Neural cell (in vitro differentiated cells): Measurements from ENCODE around the gene MYO1G. TPM values are rescaled to one million over a fixed set of nuclear protein-coding genes. Genes with fewer than 3 reads are reported as not detected.

Experiments
- H2AFZ ChIP-seq: fragments of 200-600, 300-800 bp; sonication (generic), shearing (Covaris generic); 2 replicates; pipeline ENCODE4 v1.6.0; 2014; ENCODE audit warnings: low read depth, mild to moderate bottlenecking, antibody characterized with exemption, low read length, moderate library complexity
- H3F3A ChIP-seq: fragments of 200-600 bp; shearing (Covaris generic); 2 replicates; pipeline ENCODE4 v1.6.1; 2016; ENCODE audit warnings: mild to moderate bottlenecking, moderate library complexity, mixed read lengths, antibody characterized with exemption, low read length; ENCODE audit not compliant: insufficient read depth, poor library complexity, severe bottlenecking
- H3K27ac ChIP-seq: fragments of 200-600, 300-800 bp; sonication (generic), shearing (Covaris generic); 2 replicates; pipeline ENCODE4 v1.5.1; 2014; ENCODE audit warnings: mild to moderate bottlenecking, low read length, moderate library complexity
- H3K27me3 ChIP-seq: fragments of 300-800, 200-600 bp; sonication (generic), shearing (Covaris generic); 2 replicates; pipeline ENCODE4 v1.6.0; 2014; ENCODE audit warnings: mild to moderate bottlenecking, low read depth, low read length, moderate library complexity; ENCODE audit not compliant: insufficient read depth
- H3K36me3 ChIP-seq: fragments of 300-800, 200-600 bp; sonication (generic), shearing (Covaris generic); 2 replicates; pipeline ENCODE4 v1.5.1; 2014; ENCODE audit warnings: mild to moderate bottlenecking, antibody characterized with exemption, low read length, moderate library complexity; ENCODE audit not compliant: insufficient read depth
- H3K4me2 ChIP-seq: fragments of 300-800, 200-600 bp; sonication (generic), shearing (Covaris generic); 2 replicates; pipeline ENCODE4 v1.6.0; 2014; ENCODE audit warnings: mild to moderate bottlenecking, low read length
- H3K4me3 ChIP-seq: fragments of 300-800, 200-600 bp; sonication (generic), shearing (Covaris generic); 2 replicates; pipeline ENCODE4 v1.5.1; 2014; ENCODE audit warnings: mild to moderate bottlenecking, low read length, moderate library complexity
- H3K79me2 ChIP-seq: fragments of 200-600 bp; shearing (Covaris generic); replicated peaks from 2 replicates; pipeline ENCODE4 v1.6.0; 2014; ENCODE audit warnings: mild to moderate bottlenecking, low read length, moderate library complexity; ENCODE audit not compliant: insufficient read depth
- H3K9ac ChIP-seq: fragments of 300-800, 200-600 bp; sonication (generic), shearing (Covaris generic); 2 replicates; pipeline ENCODE4 v1.6.1; 2016; ENCODE audit warnings: mild to moderate bottlenecking, low read length, mixed read lengths
- H3K9me2 ChIP-seq: fragments of 200-600 bp; shearing (Covaris generic); 2 replicates; pipeline ENCODE4 v1.6.1; 2016; ENCODE audit warnings: mild to moderate bottlenecking, low read length, mixed read lengths; ENCODE audit not compliant: insufficient read depth
- H3K9me3 ChIP-seq: fragments of 200-600, 300-800 bp; sonication (generic), shearing (Covaris generic); 2 replicates; pipeline ENCODE4 v1.6.1; 2016; ENCODE audit warnings: mild to moderate bottlenecking, mixed run types, low read length, moderate library complexity, mixed read lengths
- H4K20me1 ChIP-seq: fragments of 200-600 bp; shearing (Covaris generic); 2 replicates; pipeline ENCODE4 v1.6.1; 2016; ENCODE audit warnings: mild to moderate bottlenecking, mixed run types; ENCODE audit not compliant: insufficient read depth
- CTCF ChIP-seq: fragments of 450-650 bp; IDR thresholded peaks from 2 replicates; pipeline ENCODE4 v1.5.1; 2014; ENCODE audit warnings: antibody characterized with exemption, mild to moderate bottlenecking, moderate library complexity; ENCODE audit not compliant: poor library complexity, severe bottlenecking
- EP300 ChIP-seq: fragments of 450-650 bp; conservative IDR thresholded peaks from 2 replicates; pipeline ENCODE4 v1.6.1; 2014; ENCODE audit warnings: antibody characterized with exemption, mild to moderate bottlenecking, moderate library complexity; ENCODE audit not compliant: poor library complexity, severe bottlenecking
- EZH2 ChIP-seq: fragments of 200-600, 300-800 bp; shearing (Covaris generic), sonication (generic); IDR thresholded peaks from 2 replicates; pipeline ENCODE4 v1.6.1; 2014; ENCODE audit warnings: antibody characterized with exemption, low read length, borderline replicate concordance, mild to moderate bottlenecking; ENCODE audit not compliant: insufficient read depth, poor library complexity, severe bottlenecking
- MXI1 ChIP-seq: fragments of 450-650 bp; conservative IDR thresholded peaks from 2 replicates; pipeline ENCODE4 v1.6.1; 2014; ENCODE audit warnings: antibody characterized with exemption, mild to moderate bottlenecking; ENCODE audit not compliant: poor library complexity, severe bottlenecking
- POLR2AphosphoS5 ChIP-seq: IDR thresholded peaks from 2 replicates; pipeline ENCODE4 v1.6.1; 2012
- RAD21 ChIP-seq: fragments of 450-650 bp; conservative IDR thresholded peaks from 2 replicates; pipeline ENCODE4 v1.6.1; 2014; ENCODE audit warnings: antibody characterized with exemption, mild to moderate bottlenecking, moderate library complexity
- REST ChIP-seq: IDR thresholded peaks from 2 replicates; pipeline ENCODE4 v1.6.1; 2012; ENCODE audit warnings: borderline replicate concordance
- SMC3 ChIP-seq: fragments of 450-650 bp; conservative IDR thresholded peaks from 2 replicates; pipeline ENCODE4 v1.6.1; 2014; ENCODE audit warnings: antibody characterized with exemption, mild to moderate bottlenecking, moderate library complexity; ENCODE audit not compliant: poor library complexity
- TAF1 ChIP-seq: IDR thresholded peaks from 2 replicates; pipeline ENCODE4 v1.6.1; 2012; ENCODE audit warnings: low read depth
- polyA plus RNA-seq: library from polyadenylated mRNA; depleted of rRNA; stranded (reverse); fragments of >200 nt; gene quantifications from 2 replicates; pipeline ENCODE4 v1.2.3, GENCODE V29; 2014

Gene MYO1G
- polyA plus RNA-seq, 1 donor from 2014 or later, result 0.38 TPM

GRCh38 chr7:44921607-44922350 lies 57.0 kb downstream of the MYO1G start:
- Histone ChIP-seq H2AFZ (no peak overlapping the region), H3F3A (no peaks in the 10 kb centered on the region)

GRCh38 chr7:44920119-44920518 lies 58.7 kb downstream of the MYO1G start:
- no peaks in the 10 kb centered on the region for H3K9me3 ChIP-seq
- no peak for TF ChIP-seq CTCF
- TF ChIP-seq MXI1, result no peak
- TF ChIP-seq EP300, result no peak
- TF ChIP-seq REST, result no peak
- TF ChIP-seq SMC3, result no peak
- TF ChIP-seq TAF1, result no peak
- no peak for TF ChIP-seq EZH2
- no peak for TF ChIP-seq POLR2AphosphoS5
- no peak for TF ChIP-seq RAD21

More at GRCh38 chr7:44921607-44922350, 57.0 kb downstream of the MYO1G start:
- Histone ChIP-seq H3K9me3 (no peaks in the 10 kb centered on the region), H3K9ac (no peak overlapping the region), H4K20me1 (no peaks in the 10 kb centered on the region), H3K4me2 (no peak overlapping the region), H3K27me3 (no peaks in the 10 kb centered on the region), H3K36me3 (no peaks in the 10 kb centered on the region), H3K4me3 (no peak overlapping the region), H3K9me2 (no peaks in the 10 kb centered on the region), H3K27ac (no peak overlapping the region), H3K79me2 (no peaks in the 10 kb centered on the region)
- no peak for TF ChIP-seq CTCF

More at GRCh38 chr7:44920119-44920518, 58.7 kb downstream of the MYO1G start:
- H3K4me3 ChIP-seq, result no peak overlapping the region
- no peaks in the 10 kb centered on the region for H3K79me2 ChIP-seq
- H2AFZ ChIP-seq, result no peak overlapping the region
- H3K9ac ChIP-seq, result no peak overlapping the region
- H3K4me2 ChIP-seq, result no peak overlapping the region
- H4K20me1 ChIP-seq, result no peaks in the 10 kb centered on the region
- no peaks in the 10 kb centered on the region for H3F3A ChIP-seq
- no peak overlapping the region for H3K27ac ChIP-seq
- H3K9me2 ChIP-seq, result no peaks in the 10 kb centered on the region
- no peaks in the 10 kb centered on the region for H3K36me3 ChIP-seq
- no peaks in the 10 kb centered on the region for H3K27me3 ChIP-seq
